DND-41 (cell line): Measurements from ENCODE around the gene CEMIP.

Source experiments
- ATAC-seq: fragments of 200-7000 bp; cut with Tn5 transposase; 3 replicates; pipeline ENCODE4 v1.9.1; 2021; ENCODE audit warnings: low read depth; ENCODE audit not compliant: insufficient read depth
- DNase-seq: peaks from one replicate; pipeline ENCODE4 v3.0.0-alpha.2; 2020
- H2AFZ ChIP-seq: 2 replicates; pipeline ENCODE4 v1.6.0; 2012; ENCODE audit warnings: low read depth, low read length
- H3K27ac ChIP-seq: 2 replicates; pipeline ENCODE4 v1.5.1; 2012; ENCODE audit warnings: low read length, inconsistent platforms
- H3K27me3 ChIP-seq: fragments of 200-600 bp; sonication (generic); 2 replicates; pipeline ENCODE4 v1.6.0; 2012; ENCODE audit warnings: low read length, mild to moderate bottlenecking, inconsistent platforms; ENCODE audit not compliant: insufficient read depth, poor library complexity
- H3K36me3 ChIP-seq: 2 replicates; pipeline ENCODE4 v1.5.1; 2012; ENCODE audit warnings: low read length, inconsistent platforms; ENCODE audit not compliant: insufficient read depth
- H3K4me1 ChIP-seq: 2 replicates; pipeline ENCODE4 v1.5.1; 2012; ENCODE audit warnings: mild to moderate bottlenecking, low read length; ENCODE audit not compliant: insufficient read depth
- H3K4me2 ChIP-seq: 2 replicates; pipeline ENCODE4 v1.6.0; 2012; ENCODE audit warnings: mild to moderate bottlenecking, moderate library complexity, low read length, inconsistent platforms; ENCODE audit not compliant: insufficient read depth
- H3K4me3 ChIP-seq, 2 experiments: fragments of 200-600 bp in 1 of 2; shearing (Covaris generic) in 1 of 2; 2 replicates each; pipeline ENCODE4 v1.5.1; 2012 to 2016; ENCODE audit warnings: inconsistent platforms in 2 of 2, low read length in 2 of 2, mild to moderate bottlenecking in 2 of 2, low read depth in 1 of 2, moderate library complexity in 1 of 2
- H3K79me2 ChIP-seq: 2 replicates; pipeline ENCODE4 v1.6.0; 2012; ENCODE audit warnings: low read length, inconsistent platforms; ENCODE audit not compliant: insufficient read depth
- H3K9ac ChIP-seq: 2 replicates; pipeline ENCODE4 v1.6.0; 2012; ENCODE audit warnings: low read depth, mild to moderate bottlenecking, inconsistent platforms, low read length, moderate library complexity
- H3K9me3 ChIP-seq: 2 replicates; pipeline ENCODE4 v1.5.1; 2012; ENCODE audit warnings: low read length, moderate library complexity, mild to moderate bottlenecking, inconsistent platforms; ENCODE audit not compliant: insufficient read depth, severe bottlenecking
- H4K20me1 ChIP-seq: 2 replicates; pipeline ENCODE4 v1.6.0; 2012; ENCODE audit warnings: low read length; ENCODE audit not compliant: insufficient read depth
- CTCF ChIP-seq: IDR thresholded peaks from 2 replicates; pipeline ENCODE4 v1.5.1; 2012; ENCODE audit warnings: borderline replicate concordance, low read length, moderate library complexity, mild to moderate bottlenecking; ENCODE audit not compliant: poor library complexity, severe bottlenecking; ENCODE audit errors: extremely low read depth
- EZH2 ChIP-seq: IDR thresholded peaks from 3 replicates; pipeline ENCODE4 v1.6.1; 2012; ENCODE audit warnings: borderline replicate concordance, low read depth, mild to moderate bottlenecking, moderate library complexity, low read length, inconsistent platforms; ENCODE audit not compliant: severe bottlenecking

CEMIP gene

GRCh38 chr15:80747317-80748053 is 31.7 kb upstream of the CEMIP start:
- H4K20me1 ChIP-seq, result no peaks in the 10 kb centered on the region
- no peaks in the 10 kb centered on the region for H3K79me2 ChIP-seq
- no peak for DNase-seq
- no peaks in the 10 kb centered on the region for H3K36me3 ChIP-seq
- TF ChIP-seq EZH2, result no peak
- no peak for TF ChIP-seq CTCF
- H2AFZ ChIP-seq, result no peak overlapping the region
- H3K4me3 ChIP-seq, result no peak overlapping the region
- no peak for ATAC-seq
- H3K27ac ChIP-seq, result no peak overlapping the region
- H3K27me3 ChIP-seq, result no peaks in the 10 kb centered on the region
- H3K9ac ChIP-seq, result no peak overlapping the region
- no peaks in the 10 kb centered on the region for H3K9me3 ChIP-seq
- H3K4me1 ChIP-seq, result no peaks in the 10 kb centered on the region
- no peak overlapping the region for H3K4me2 ChIP-seq

- no peaks in the 10 kb centered on the region for H3K4me1 ChIP-seq
- H3K9me3 ChIP-seq, result no peaks in the 10 kb centered on the region
- H3K4me2 ChIP-seq, result no peak overlapping the region
- no peak overlapping the region for H2AFZ ChIP-seq
- ATAC-seq, result no peak
- DNase-seq, result no peak
- no peaks in the 10 kb centered on the region for H3K36me3 ChIP-seq
- no peaks in the 10 kb centered on the region for H3K79me2 ChIP-seq
- no peak overlapping the region for H3K27ac ChIP-seq
- TF ChIP-seq EZH2 (no peak), CTCF (no peak)
- H3K9ac ChIP-seq, result no peak overlapping the region
- H3K27me3 ChIP-seq, result no peaks in the 10 kb centered on the region
- no peak overlapping the region for H3K4me3 ChIP-seq
- H4K20me1 ChIP-seq, result no peaks in the 10 kb centered on the region
Measured at GRCh38 chr15:80749589-80749988, 29.6 kb upstream of the CEMIP start.

- no peaks in the 10 kb centered on the region for H3K4me1 ChIP-seq
- no peaks in the 10 kb centered on the region for H3K79me2 ChIP-seq
- no peaks in the 10 kb centered on the region for H3K27me3 ChIP-seq
- H3K9me3 ChIP-seq, result no peaks in the 10 kb centered on the region
- H3K9ac ChIP-seq, result no peak overlapping the region
- DNase-seq (no peak), ATAC-seq (no peak)
- H3K27ac ChIP-seq, result no peak overlapping the region
- H2AFZ ChIP-seq, result no peak overlapping the region
- TF ChIP-seq CTCF (no peak), EZH2 (no peak)
- H3K4me3 ChIP-seq, result no peak overlapping the region
- no peaks in the 10 kb centered on the region for H4K20me1 ChIP-seq
- H3K4me2 ChIP-seq, result no peak overlapping the region
- H3K36me3 ChIP-seq, result no peaks in the 10 kb centered on the region
Measured at GRCh38 chr15:80750575-80750974, 28.6 kb upstream of the CEMIP start.

- no peak for ATAC-seq
- Histone ChIP-seq H3K4me3 (no peak overlapping the region), H3K79me2 (no peaks in the 10 kb centered on the region), H3K4me2 (no peak overlapping the region), H3K4me1 (no peaks in the 10 kb centered on the region), H4K20me1 (no peaks in the 10 kb centered on the region), H3K27me3 (peaks cover under 1% of the 10 kb centered on the region), H3K27ac (no peak overlapping the region), H3K9me3 (no peaks in the 10 kb centered on the region), H3K36me3 (no peaks in the 10 kb centered on the region), H3K9ac (no peak overlapping the region), H2AFZ (no peak overlapping the region)
- TF ChIP-seq CTCF (no peak), EZH2 (no peak)
- DNase-seq, result no peak
Measured at GRCh38 chr15:80752204-80752603, 27.0 kb upstream of the CEMIP start.
